GM18517 (cell line): ENCODE results near the gene PEX1.
"Not testable (repeated sequence)": the region's sequence is repeated elsewhere in the genome, so short reads cannot be mapped to it uniquely, and the experiment has no call there.

Experiments
- ATAC-seq: cut with Tn5 transposase; IDR thresholded peaks from one replicate; pipeline ENCODE4 v1.9.1; 2021; ENCODE audit warnings: mild to moderate bottlenecking, moderate library complexity; ENCODE audit not compliant: unreplicated experiment

PEX1 gene

GRCh38 chr7:92506363-92506762 lies 22.0 kb downstream of the PEX1 start:
- ATAC-seq = no peak

GRCh38 chr7:92504563-92504962 lies 23.8 kb downstream of the PEX1 start:
- no peak for ATAC-seq

- ATAC-seq = no peak
Observed at GRCh38 chr7:92503767-92504166, 24.6 kb downstream of the PEX1 start.

GRCh38 chr7:92498557-92498956 lies 29.8 kb downstream of the PEX1 start:
- ATAC-seq = no peak

GRCh38 chr7:92496876-92497275 lies 31.4 kb downstream of the PEX1 start:
- no peak for ATAC-seq

- ATAC-seq = no peak
Observed at GRCh38 chr7:92489634-92490033, 38.7 kb downstream of the PEX1 start.

GRCh38 chr7:92487804-92488203 lies 40.5 kb downstream of the PEX1 start:
- no peak for ATAC-seq

- no peak for ATAC-seq
Observed at GRCh38 chr7:92485974-92486373, 42.3 kb downstream of the PEX1 start.

- no peak for ATAC-seq
Observed at GRCh38 chr7:92485267-92485892, 42.9 kb downstream of the PEX1 start.

- ATAC-seq = not testable (repeated sequence)
Observed at GRCh38 chr7:92484226-92484625, 44.1 kb downstream of the PEX1 start.

GRCh38 chr7:92483624-92484023 lies 44.7 kb downstream of the PEX1 start:
- ATAC-seq = not testable (repeated sequence)

- ATAC-seq = not testable (repeated sequence)
Observed at GRCh38 chr7:92479146-92479545, 49.2 kb downstream of the PEX1 start.

GRCh38 chr7:92478711-92479110 lies 49.6 kb downstream of the PEX1 start:
- no peak for ATAC-seq

GRCh38 chr7:92478095-92478494 lies 50.2 kb downstream of the PEX1 start:
- ATAC-seq = no peak

- not testable (repeated sequence) for ATAC-seq
Observed at GRCh38 chr7:92477681-92478080, 50.6 kb downstream of the PEX1 start, which contains the start of gene ERVW-1. Gene ERVW-1, minus strand, starts transcription at chr7:92477946. Its CDS starts 7,565 bp downstream, at chr7:92470381.

GRCh38 chr7:92475851-92476590 lies 52.3 kb downstream of the PEX1 start:
- not testable (repeated sequence) for ATAC-seq

- not testable (repeated sequence) for ATAC-seq
Observed at GRCh38 chr7:92475261-92475770, 53.0 kb downstream of the PEX1 start.

- not testable (repeated sequence) for ATAC-seq
Observed at GRCh38 chr7:92473989-92474388, 54.3 kb downstream of the PEX1 start.

- ATAC-seq = not testable (repeated sequence)
Observed at GRCh38 chr7:92468589-92468988, 59.7 kb downstream of the PEX1 start.

GRCh38 chr7:92466682-92467081 lies 61.6 kb downstream of the PEX1 start:
- no peak for ATAC-seq

- no peak for ATAC-seq
Observed at GRCh38 chr7:92464515-92464914, 63.8 kb downstream of the PEX1 start.

GRCh38 chr7:92462560-92462959 lies 65.8 kb downstream of the PEX1 start:
- no peak for ATAC-seq
